Naive B cell (primary cell): Measurements from ENCODE around the gene HMCN1. TPM values are rescaled to one million over a fixed set of nuclear protein-coding genes. Genes with fewer than 3 reads are reported as not detected.

Experiments
- ATAC-seq, 2 donors: fragments of 150-1000 bp; cut with Tn5 transposase; 2 replicates each; pipeline ENCODE4 v1.10.0; 2021; ENCODE audit warnings: low read depth in 2 of 2, mild to moderate bottlenecking in 2 of 2, moderate library complexity in 2 of 2
- DNase-seq: peaks from one replicate; pipeline ENCODE4 v3.0.0; 2022
- H3K27ac Mint-ChIP-seq, 6 donors: one replicate each; pipeline ENCODE4 v1.8.0; 2020 to 2022; ENCODE audit warnings: mild to moderate bottlenecking in 6 of 6, mixed read lengths in 6 of 6, moderate library complexity in 5 of 6, inconsistent platforms in 2 of 6
- H3K27me3 Mint-ChIP-seq, 3 donors: one replicate each; pipeline ENCODE4 v1.8.0; 2021 to 2022; ENCODE audit warnings: mixed read lengths in 3 of 3, mild to moderate bottlenecking in 1 of 3
- H3K36me3 Mint-ChIP-seq, 2 donors: one replicate each; pipeline ENCODE4 v1.8.0; 2020 to 2022; ENCODE audit warnings: mixed read lengths in 2 of 2, inconsistent platforms in 1 of 2, mild to moderate bottlenecking in 1 of 2
- H3K4me1 Mint-ChIP-seq, 3 donors: one replicate each; pipeline ENCODE4 v1.8.0; 2020 to 2022; ENCODE audit warnings: mixed read lengths in 3 of 3, inconsistent platforms in 1 of 3, mild to moderate bottlenecking in 1 of 3, moderate library complexity in 1 of 3
- H3K4me3 Mint-ChIP-seq, 8 donors: one replicate each; pipeline ENCODE4 v1.8.0; 2020 to 2022; ENCODE audit warnings: mild to moderate bottlenecking in 8 of 8, mixed read lengths in 8 of 8, moderate library complexity in 8 of 8, inconsistent platforms in 2 of 8
- H3K9me3 Mint-ChIP-seq, 7 donors: one replicate each; pipeline ENCODE4 v1.8.0; 2020 to 2022; ENCODE audit warnings: mixed read lengths in 7 of 7, mild to moderate bottlenecking in 5 of 7, inconsistent platforms in 2 of 7, moderate library complexity in 1 of 7
- polyA plus RNA-seq, 6 donors: library from polyadenylated mRNA; unstranded; fragments of 300-500 nt; fragmentation: Illumina TruSeq; gene quantifications; one replicate each; pipeline ENCODE4 v1.2.3, GENCODE V29; 2021; ENCODE audit warnings: low read depth in 6 of 6

HMCN1 gene
- polyA plus RNA-seq, 6 donors from 2014 or later: 0.01 TPM; not detected in 5

GRCh38 chr1:185980891-185981290 is 246.7 kb downstream of the HMCN1 start:
- no peak overlapping the region for H3K27ac Mint-ChIP-seq
- ATAC-seq: no peak

GRCh38 chr1:185984113-185984836 is 250.1 kb downstream of the HMCN1 start:
- H3K9me3 Mint-ChIP-seq: peaks cover 0 to 2% (median 0%) of the 10 kb centered on the region in 7 donors

More at GRCh38 chr1:185980891-185981290, 246.7 kb downstream of the HMCN1 start:
- H3K4me1 Mint-ChIP-seq: no peaks in the 10 kb centered on the region
- H3K9me3 Mint-ChIP-seq: peaks cover 0 to 2% (median 0%) of the 10 kb centered on the region in 7 donors
- no peak overlapping the region for H3K4me3 Mint-ChIP-seq
- no peak for DNase-seq
- H3K36me3 Mint-ChIP-seq: no peaks in the 10 kb centered on the region
- H3K27me3 Mint-ChIP-seq: peaks cover 0 to 5% (median 0%) of the 10 kb centered on the region in 3 donors

GRCh38 chr1:185987611-185988321 is 253.6 kb downstream of the HMCN1 start:
- DNase-seq: no peak
- peak overlapping the region; percentile 8 to 80 (median 70) for H3K4me3 Mint-ChIP-seq
- no peaks in the 10 kb centered on the region for H3K27me3 Mint-ChIP-seq
- ATAC-seq: peak; percentile 32 to 38
- no peaks in the 10 kb centered on the region for H3K9me3 Mint-ChIP-seq
- peak overlapping the region in 5 of 6 donors; percentile 17 to 97 (median 79) for H3K27ac Mint-ChIP-seq
- no peaks in the 10 kb centered on the region for H3K36me3 Mint-ChIP-seq
- H3K4me1 Mint-ChIP-seq: peaks cover 5 to 22% (median 12%) of the 10 kb centered on the region in 3 donors

More at GRCh38 chr1:185984113-185984836, 250.1 kb downstream of the HMCN1 start:
- Mint-ChIP-seq H3K27ac (no peak overlapping the region), H3K4me1 (peaks cover 5 to 22% (median 11%) of the 10 kb centered on the region in 3 donors), H3K27me3 (no peaks in the 10 kb centered on the region), H3K4me3 (no peak overlapping the region), H3K36me3 (no peaks in the 10 kb centered on the region)
- DNase-seq (no peak), ATAC-seq (no peak)

GRCh38 chr1:185990565-185990964 is 256.4 kb downstream of the HMCN1 start:
- no peaks in the 10 kb centered on the region for H3K9me3 Mint-ChIP-seq
- H3K27ac Mint-ChIP-seq: no peak overlapping the region
- peaks cover 5 to 22% (median 12%) of the 10 kb centered on the region in 3 donors for H3K4me1 Mint-ChIP-seq
- H3K4me3 Mint-ChIP-seq: no peak overlapping the region
- DNase-seq (no peak), ATAC-seq (no peak)
- H3K27me3 Mint-ChIP-seq: no peaks in the 10 kb centered on the region
- no peaks in the 10 kb centered on the region for H3K36me3 Mint-ChIP-seq

GRCh38 chr1:185991266-185991665 is 257.1 kb downstream of the HMCN1 start:
- Mint-ChIP-seq H3K4me1 (peaks cover 5 to 22% (median 12%) of the 10 kb centered on the region in 3 donors), H3K36me3 (no peaks in the 10 kb centered on the region), H3K27ac (no peak overlapping the region), H3K9me3 (no peaks in the 10 kb centered on the region), H3K4me3 (no peak overlapping the region), H3K27me3 (peaks cover 0 to 3% (median 0%) of the 10 kb centered on the region in 3 donors)
- DNase-seq (no peak), ATAC-seq (no peak)

GRCh38 chr1:185996211-185996610 is 262.0 kb downstream of the HMCN1 start:
- Mint-ChIP-seq H3K27ac (no peak overlapping the region), H3K36me3 (no peaks in the 10 kb centered on the region), H3K4me1 (no peaks in the 10 kb centered on the region), H3K27me3 (peaks cover 0 to 10% (median 10%) of the 10 kb centered on the region in 3 donors), H3K4me3 (no peak overlapping the region), H3K9me3 (no peaks in the 10 kb centered on the region)
- DNase-seq (no peak), ATAC-seq (no peak)

- H3K9me3 Mint-ChIP-seq: no peaks in the 10 kb centered on the region
- ATAC-seq: no peak
- H3K4me3 Mint-ChIP-seq: no peak overlapping the region
- H3K36me3 Mint-ChIP-seq: no peaks in the 10 kb centered on the region
- no peak for DNase-seq
- no peaks in the 10 kb centered on the region for H3K4me1 Mint-ChIP-seq
- peaks cover 0 to 10% (median 10%) of the 10 kb centered on the region in 3 donors for H3K27me3 Mint-ChIP-seq
- H3K27ac Mint-ChIP-seq: no peak overlapping the region
Measured at GRCh38 chr1:185998391-185998790, 264.2 kb downstream of the HMCN1 start.

- Mint-ChIP-seq H3K4me3 (no peak overlapping the region), H3K27ac (no peak overlapping the region), H3K4me1 (no peaks in the 10 kb centered on the region), H3K27me3 (peaks cover 0 to 4% (median 0%) of the 10 kb centered on the region in 3 donors), H3K36me3 (no peaks in the 10 kb centered on the region), H3K9me3 (peaks cover 0 to 3% (median 0%) of the 10 kb centered on the region in 7 donors)
- DNase-seq (no peak), ATAC-seq (no peak)
Measured at GRCh38 chr1:186002406-186002805, 268.2 kb downstream of the HMCN1 start.

- no peak for DNase-seq
- ATAC-seq: no peak
- peak overlapping the region in 1 of 6 donors; percentile 18 for H3K27ac Mint-ChIP-seq
Measured at GRCh38 chr1:186009039-186009737, 275.0 kb downstream of the HMCN1 start.

GRCh38 chr1:186014370-186015037 is 280.3 kb downstream of the HMCN1 start:
- ATAC-seq: no peak

More at GRCh38 chr1:186009039-186009737, 275.0 kb downstream of the HMCN1 start:
- Mint-ChIP-seq H3K4me3 (no peak overlapping the region), H3K36me3 (no peaks in the 10 kb centered on the region), H3K27me3 (no peaks in the 10 kb centered on the region), H3K4me1 (peaks cover 0 to 8% (median 0%) of the 10 kb centered on the region in 3 donors), H3K9me3 (peaks cover 0 to 3% (median 0%) of the 10 kb centered on the region in 7 donors)

GRCh38 chr1:186016856-186017255 is 282.7 kb downstream of the HMCN1 start:
- Mint-ChIP-seq H3K4me1 (no peaks in the 10 kb centered on the region), H3K4me3 (no peak overlapping the region), H3K9me3 (no peaks in the 10 kb centered on the region), H3K36me3 (no peaks in the 10 kb centered on the region), H3K27ac (no peak overlapping the region), H3K27me3 (peaks cover 0 to 5% (median 0%) of the 10 kb centered on the region in 3 donors)
- ATAC-seq: no peak
- no peak for DNase-seq

More at GRCh38 chr1:186014370-186015037, 280.3 kb downstream of the HMCN1 start:
- Mint-ChIP-seq H3K27me3 (peaks cover 0 to 5% (median 0%) of the 10 kb centered on the region in 3 donors), H3K27ac (no peak overlapping the region), H3K9me3 (no peaks in the 10 kb centered on the region), H3K4me1 (peaks cover 0 to 4% (median 0%) of the 10 kb centered on the region in 3 donors), H3K36me3 (no peaks in the 10 kb centered on the region), H3K4me3 (no peak overlapping the region)
- no peak for DNase-seq

- peaks cover 0 to 5% (median 0%) of the 10 kb centered on the region in 3 donors for H3K27me3 Mint-ChIP-seq
- ATAC-seq: no peak
- H3K9me3 Mint-ChIP-seq: no peaks in the 10 kb centered on the region
- no peak overlapping the region for H3K4me3 Mint-ChIP-seq
- H3K27ac Mint-ChIP-seq: no peak overlapping the region
- DNase-seq: no peak
- H3K4me1 Mint-ChIP-seq: no peaks in the 10 kb centered on the region
- no peaks in the 10 kb centered on the region for H3K36me3 Mint-ChIP-seq
Measured at GRCh38 chr1:186022184-186022583, 288.0 kb downstream of the HMCN1 start.

GRCh38 chr1:186026946-186027345 is 292.8 kb downstream of the HMCN1 start:
- DNase-seq (no peak), ATAC-seq (no peak)
- H3K27ac Mint-ChIP-seq: no peak overlapping the region
- H3K4me3 Mint-ChIP-seq: no peak overlapping the region
- H3K4me1 Mint-ChIP-seq: no peaks in the 10 kb centered on the region
- H3K27me3 Mint-ChIP-seq: no peaks in the 10 kb centered on the region
- H3K9me3 Mint-ChIP-seq: peaks cover 0 to 26% (median 11%) of the 10 kb centered on the region in 7 donors
- H3K36me3 Mint-ChIP-seq: peaks cover 0 to 5% of the 10 kb centered on the region in 2 donors
